AG20443 (cell line): ENCODE results near the gene CASZ1.

Experiments
- DNase-seq: peaks from one replicate; pipeline ENCODE4 v3.0.0; 2012; ENCODE audit warnings: low spot score, mixed read lengths

Gene CASZ1

GRCh38 chr1:10685196-10685807, 111.1 kb downstream of the CASZ1 start:
- DNase-seq, result no peak

- DNase-seq, result no peak
These were observed 112.2 kb downstream of the CASZ1 start for GRCh38 chr1:10684221-10684620.

GRCh38 chr1:10682449-10683309, 113.8 kb downstream of the CASZ1 start:
- no peak for DNase-seq

GRCh38 chr1:10682108-10682445, 114.4 kb downstream of the CASZ1 start:
- DNase-seq, result no peak

GRCh38 chr1:10681296-10682107, 114.9 kb downstream of the CASZ1 start:
- no peak for DNase-seq

- no peak for DNase-seq
These were observed 116.0 kb downstream of the CASZ1 start for GRCh38 chr1:10680487-10680886.

GRCh38 chr1:10679496-10680220, 116.8 kb downstream of the CASZ1 start:
- DNase-seq, result no peak

GRCh38 chr1:10678852-10679251, 117.6 kb downstream of the CASZ1 start:
- no peak for DNase-seq

- DNase-seq, result no peak
These were observed 118.0 kb downstream of the CASZ1 start for GRCh38 chr1:10678402-10678801.

GRCh38 chr1:10677491-10678391, 118.7 kb downstream of the CASZ1 start:
- DNase-seq, result no peak

GRCh38 chr1:10676963-10677362, 119.5 kb downstream of the CASZ1 start:
- DNase-seq, result no peak

- no peak for DNase-seq
These were observed 120.6 kb downstream of the CASZ1 start for GRCh38 chr1:10675813-10676212.

GRCh38 chr1:10674700-10675609, 121.5 kb downstream of the CASZ1 start:
- no peak for DNase-seq

- no peak for DNase-seq
These were observed 122.2 kb downstream of the CASZ1 start for GRCh38 chr1:10674222-10674621.

GRCh38 chr1:10673109-10673711, 123.2 kb downstream of the CASZ1 start:
- DNase-seq, result no peak

GRCh38 chr1:10672343-10673050, 123.9 kb downstream of the CASZ1 start:
- DNase-seq, result no peak

- DNase-seq, result no peak
These were observed 124.7 kb downstream of the CASZ1 start for GRCh38 chr1:10671622-10672342.

- no peak for DNase-seq
These were observed 125.4 kb downstream of the CASZ1 start for GRCh38 chr1:10671090-10671489.
